ENCODE measurements around the gene STAT5B. TPM values are rescaled to one million over a fixed set of nuclear protein-coding genes. Genes with fewer than 3 reads are reported as not detected.
"Not testable (repeated sequence)": the region's sequence is repeated elsewhere in the genome, so short reads cannot be mapped to it uniquely, and the experiment has no call there.

STAT5B gene
- total RNA-seq (2012; rRNA removed) = 15.2 and 19.0 TPM in 2 replicates

DNA sequence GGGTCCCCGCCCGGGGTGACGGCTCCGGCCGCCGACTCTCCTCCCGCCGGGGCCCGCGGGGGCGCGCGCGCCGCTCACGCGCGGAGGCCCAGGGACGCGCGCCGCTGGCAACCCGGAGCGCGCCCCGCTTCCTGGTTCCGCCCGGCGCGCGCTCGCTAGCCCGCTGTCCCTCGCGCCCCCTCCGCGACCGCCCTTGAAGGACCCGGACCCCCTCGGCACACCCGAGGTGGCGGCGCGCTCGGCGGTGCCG, at the start of gene STAT5B:
STAT5B (minus strand) TSS at position 33 of the 250 bp plus-strand sequence. CDS start 44,264 bp downstream, outside the sequence.
- H3K9me3 ChIP-seq (replicated peaks; ENCODE audit: low read length) = no peaks in the 10 kb centered on the region
- peak within 1 kb of the TSS; percentile 87 for H3K9ac ChIP-seq (ENCODE audit: low read depth, low read length)
- H3K4me3 ChIP-seq (ENCODE audit: low read length) = peak within 1 kb of the TSS; percentile 87
- peaks cover 22% of the 10 kb centered on the region for H3K4me1 ChIP-seq (ENCODE audit: control insufficient read depth, insufficient read depth, low read length)
- no peaks in the 10 kb centered on the region for H3K27me3 ChIP-seq (ENCODE audit: control insufficient read depth, insufficient read depth, low read length)
- peak within 1 kb of the TSS; percentile 98 for H3K4me2 ChIP-seq (ENCODE audit: low read length)
- no peaks in the 10 kb centered on the region for H3K36me3 ChIP-seq (ENCODE audit: insufficient read depth, low read length)

GRCh38 chr17:42325026-42325425, 48.8 kb upstream of the STAT5B start:
- H3K4me1 ChIP-seq (ENCODE audit: control insufficient read depth, insufficient read depth, low read length) = peaks cover 36% of the 10 kb centered on the region
- no peak overlapping the region for H3K9ac ChIP-seq (ENCODE audit: low read depth, low read length)
- no peaks in the 10 kb centered on the region for H3K9me3 ChIP-seq (replicated peaks; ENCODE audit: low read length)
- H3K36me3 ChIP-seq (ENCODE audit: insufficient read depth, low read length) = peaks cover 48% of the 10 kb centered on the region
- H3K27me3 ChIP-seq (ENCODE audit: control insufficient read depth, insufficient read depth, low read length) = no peaks in the 10 kb centered on the region
- H3K4me3 ChIP-seq (ENCODE audit: low read length) = no peak overlapping the region
- H3K4me2 ChIP-seq (ENCODE audit: low read length) = peak overlapping the region; percentile 20

GRCh38 chr17:42323268-42323773, 47.1 kb upstream of the STAT5B start:
- Histone ChIP-seq H3K36me3 (ENCODE audit: insufficient read depth, low read length) (peaks cover 50% of the 10 kb centered on the region), H3K9me3 (replicated peaks; ENCODE audit: low read length) (no peaks in the 10 kb centered on the region), H3K4me1 (ENCODE audit: control insufficient read depth, insufficient read depth, low read length) (peaks cover 26% of the 10 kb centered on the region)

GRCh38 chr17:42322382-42323267, 46.4 kb upstream of the STAT5B start:
- H3K4me2 ChIP-seq (ENCODE audit: low read length) = no peak overlapping the region
- H3K9me3 ChIP-seq (replicated peaks; ENCODE audit: low read length) = no peaks in the 10 kb centered on the region
- H3K4me1 ChIP-seq (ENCODE audit: control insufficient read depth, insufficient read depth, low read length) = peaks cover 26% of the 10 kb centered on the region
- no peak overlapping the region for H3K4me3 ChIP-seq (ENCODE audit: low read length)
- H3K27me3 ChIP-seq (ENCODE audit: control insufficient read depth, insufficient read depth, low read length) = no peaks in the 10 kb centered on the region
- H3K9ac ChIP-seq (ENCODE audit: low read depth, low read length) = peak overlapping the region; percentile 15
- peaks cover 53% of the 10 kb centered on the region for H3K36me3 ChIP-seq (ENCODE audit: insufficient read depth, low read length)

More at GRCh38 chr17:42323268-42323773, 47.1 kb upstream of the STAT5B start:
- Histone ChIP-seq H3K27me3 (ENCODE audit: control insufficient read depth, insufficient read depth, low read length) (no peaks in the 10 kb centered on the region), H3K4me3 (ENCODE audit: low read length) (no peak overlapping the region), H3K9ac (ENCODE audit: low read depth, low read length) (no peak overlapping the region), H3K4me2 (ENCODE audit: low read length) (no peak overlapping the region)

DNA sequence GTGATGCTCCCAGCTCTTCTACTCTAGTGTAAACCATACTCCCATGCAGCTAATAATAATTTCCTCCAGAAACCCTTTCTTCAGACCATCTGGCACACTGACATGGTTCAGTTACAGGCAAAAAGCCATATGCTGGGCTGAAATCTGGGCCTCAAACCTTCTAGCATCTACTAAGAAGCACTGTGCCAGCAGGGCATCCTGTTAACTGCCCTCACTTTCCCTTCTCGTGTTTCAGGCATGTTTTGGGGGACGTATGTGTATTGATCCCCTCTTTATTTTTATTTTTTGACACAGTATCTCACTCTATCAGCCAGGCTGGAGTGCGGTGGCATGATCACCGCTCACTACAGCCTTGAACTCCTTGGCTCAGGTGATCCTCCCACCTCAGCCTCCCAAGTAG, 45.4 kb upstream of the STAT5B start:
- H3K27me3 ChIP-seq (ENCODE audit: control insufficient read depth, insufficient read depth, low read length) = no peaks in the 10 kb centered on the region
- no peak overlapping the region for H3K4me2 ChIP-seq (ENCODE audit: low read length)
- H3K4me1 ChIP-seq (ENCODE audit: control insufficient read depth, insufficient read depth, low read length) = peaks cover 26% of the 10 kb centered on the region
- no peak overlapping the region for H3K9ac ChIP-seq (ENCODE audit: low read depth, low read length)
- no peak overlapping the region for H3K4me3 ChIP-seq (ENCODE audit: low read length)
- H3K36me3 ChIP-seq (ENCODE audit: insufficient read depth, low read length) = peaks cover 58% of the 10 kb centered on the region
- no peaks in the 10 kb centered on the region for H3K9me3 ChIP-seq (replicated peaks; ENCODE audit: low read length)

DNA sequence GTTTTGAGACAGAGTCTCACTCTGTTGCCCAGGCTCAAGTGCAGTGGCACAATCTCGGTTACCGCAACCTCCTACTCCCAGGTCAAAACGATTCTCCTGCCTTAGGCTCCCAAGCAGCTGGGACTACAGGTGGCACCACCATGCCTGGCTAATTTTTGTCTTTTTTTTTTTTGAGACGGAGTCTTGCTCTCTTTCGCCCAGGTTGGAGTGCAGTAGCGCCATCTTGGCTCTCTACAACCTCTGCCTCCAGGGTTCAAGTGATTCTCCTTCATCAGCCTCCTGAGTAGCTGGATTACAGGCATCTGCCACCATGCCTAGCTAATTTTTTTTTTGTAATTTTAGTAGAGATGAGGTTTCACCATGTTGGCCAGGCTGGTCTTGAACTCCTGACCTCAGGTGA, 41.8 kb upstream of the STAT5B start:
- Histone ChIP-seq H3K36me3 (ENCODE audit: insufficient read depth, low read length) (peaks cover 68% of the 10 kb centered on the region), H3K4me1 (ENCODE audit: control insufficient read depth, insufficient read depth, low read length) (peaks cover 13% of the 10 kb centered on the region)
- not testable (repeated sequence) for H3K9me3 ChIP-seq (replicated peaks; ENCODE audit: low read length); H3K4me2 ChIP-seq (ENCODE audit: low read length); H3K4me3 ChIP-seq (ENCODE audit: low read length); H3K9ac ChIP-seq (ENCODE audit: low read depth, low read length); H3K27me3 ChIP-seq (ENCODE audit: control insufficient read depth, insufficient read depth, low read length)

GRCh38 chr17:42317266-42317845, 41.2 kb upstream of the STAT5B start:
- no peaks in the 10 kb centered on the region for H3K9me3 ChIP-seq (replicated peaks; ENCODE audit: low read length)
- peaks cover 11% of the 10 kb centered on the region for H3K4me1 ChIP-seq (ENCODE audit: control insufficient read depth, insufficient read depth, low read length)
- H3K36me3 ChIP-seq (ENCODE audit: insufficient read depth, low read length) = peaks cover 64% of the 10 kb centered on the region
- no peak overlapping the region for H3K4me2 ChIP-seq (ENCODE audit: low read length)
- no peak overlapping the region for H3K9ac ChIP-seq (ENCODE audit: low read depth, low read length)
- no peaks in the 10 kb centered on the region for H3K27me3 ChIP-seq (ENCODE audit: control insufficient read depth, insufficient read depth, low read length)
- no peak overlapping the region for H3K4me3 ChIP-seq (ENCODE audit: low read length)

- peaks cover 58% of the 10 kb centered on the region for H3K36me3 ChIP-seq (ENCODE audit: insufficient read depth, low read length)
- no peaks in the 10 kb centered on the region for H3K9me3 ChIP-seq (replicated peaks; ENCODE audit: low read length)
- H3K27me3 ChIP-seq (ENCODE audit: control insufficient read depth, insufficient read depth, low read length) = no peaks in the 10 kb centered on the region
- no peak overlapping the region for H3K9ac ChIP-seq (ENCODE audit: low read depth, low read length)
- peaks cover 16% of the 10 kb centered on the region for H3K4me1 ChIP-seq (ENCODE audit: control insufficient read depth, insufficient read depth, low read length)
- H3K4me3 ChIP-seq (ENCODE audit: low read length) = no peak overlapping the region
- H3K4me2 ChIP-seq (ENCODE audit: low read length) = no peak overlapping the region
Observed at GRCh38 chr17:42316755-42317154, 40.6 kb upstream of the STAT5B start.

- Histone ChIP-seq H3K4me1 (ENCODE audit: control insufficient read depth, insufficient read depth, low read length) (peaks cover 24% of the 10 kb centered on the region), H3K4me3 (ENCODE audit: low read length) (no peak overlapping the region), H3K36me3 (ENCODE audit: insufficient read depth, low read length) (peaks cover 55% of the 10 kb centered on the region), H3K9ac (ENCODE audit: low read depth, low read length) (no peak overlapping the region), H3K27me3 (ENCODE audit: control insufficient read depth, insufficient read depth, low read length) (no peaks in the 10 kb centered on the region), H3K9me3 (replicated peaks; ENCODE audit: low read length) (no peaks in the 10 kb centered on the region), H3K4me2 (ENCODE audit: low read length) (no peak overlapping the region)
Observed at GRCh38 chr17:42315402-42316156, 39.4 kb upstream of the STAT5B start.

DNA sequence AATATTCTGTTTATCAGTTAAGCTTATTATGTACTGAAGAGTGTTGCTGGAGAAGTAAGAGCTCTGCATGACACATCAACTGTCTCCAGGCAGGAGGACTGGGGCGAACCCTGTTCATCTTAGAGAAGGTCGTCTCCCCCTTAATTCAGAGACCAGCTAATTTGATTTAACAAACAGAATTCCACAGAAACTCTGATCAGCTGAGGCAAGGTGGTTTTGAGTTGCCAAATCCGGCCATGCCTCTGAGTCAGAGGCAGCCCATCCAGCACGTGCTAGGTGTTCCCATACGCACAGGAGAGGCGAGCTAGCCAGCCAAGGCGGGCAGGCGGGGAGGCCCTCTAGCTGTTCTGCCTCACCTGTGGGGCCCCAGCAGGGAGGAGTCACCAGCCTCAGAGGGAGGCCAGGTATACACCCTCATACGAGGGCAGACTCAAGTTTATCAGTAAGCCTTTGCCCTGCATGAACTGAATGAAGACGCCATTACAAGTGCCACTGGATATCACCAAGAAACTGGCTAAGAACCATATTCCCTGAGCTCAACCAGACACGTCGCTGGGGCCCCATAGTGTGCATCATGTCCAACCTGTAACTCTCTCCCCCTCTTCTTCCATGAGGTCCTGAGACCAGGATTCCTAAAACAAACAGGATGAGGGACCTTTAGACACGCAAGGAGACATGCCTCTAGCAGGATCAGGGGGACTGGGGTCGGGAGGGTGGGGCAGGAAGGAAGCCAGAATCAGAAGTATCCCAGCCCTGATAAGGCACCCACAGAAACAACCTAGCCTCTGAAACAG, 37.8 kb upstream of the STAT5B start:
- Histone ChIP-seq H3K36me3 (ENCODE audit: insufficient read depth, low read length) (peaks cover 51% of the 10 kb centered on the region), H3K4me3 (ENCODE audit: low read length) (no peak overlapping the region), H3K9ac (ENCODE audit: low read depth, low read length) (no peak overlapping the region)

DNA sequence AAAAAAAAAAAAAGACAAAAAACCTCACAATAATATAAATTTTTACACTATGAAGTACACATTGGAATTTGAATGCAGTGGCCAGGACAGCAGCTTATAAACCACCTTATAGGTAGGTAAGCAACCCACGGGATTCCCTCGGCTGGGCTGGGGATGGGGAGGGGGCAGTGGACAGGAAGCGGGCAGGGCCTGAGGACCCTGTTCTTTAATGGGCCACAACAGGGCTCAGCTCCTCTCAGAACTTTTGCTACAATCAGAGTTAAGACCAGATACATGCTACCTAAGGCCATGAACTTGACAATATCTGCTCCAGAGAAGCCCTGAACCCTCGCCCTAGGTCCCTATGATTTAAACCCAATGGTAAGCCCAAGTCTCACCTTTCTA, 37.2 kb upstream of the STAT5B start:
- Histone ChIP-seq H3K9me3 (replicated peaks; ENCODE audit: low read length) (no peaks in the 10 kb centered on the region), H3K4me2 (ENCODE audit: low read length) (no peak overlapping the region), H3K4me3 (ENCODE audit: low read length) (no peak overlapping the region), H3K4me1 (ENCODE audit: control insufficient read depth, insufficient read depth, low read length) (peaks cover 15% of the 10 kb centered on the region), H3K27me3 (ENCODE audit: control insufficient read depth, insufficient read depth, low read length) (no peaks in the 10 kb centered on the region), H3K36me3 (ENCODE audit: insufficient read depth, low read length) (peaks cover 46% of the 10 kb centered on the region), H3K9ac (ENCODE audit: low read depth, low read length) (no peak overlapping the region)

More for the DNA sequence above, 37.8 kb upstream of the STAT5B start:
- H3K4me2 ChIP-seq (ENCODE audit: low read length) = no peak overlapping the region
- no peaks in the 10 kb centered on the region for H3K27me3 ChIP-seq (ENCODE audit: control insufficient read depth, insufficient read depth, low read length)
- peaks cover 15% of the 10 kb centered on the region for H3K4me1 ChIP-seq (ENCODE audit: control insufficient read depth, insufficient read depth, low read length)
- no peaks in the 10 kb centered on the region for H3K9me3 ChIP-seq (replicated peaks; ENCODE audit: low read length)

Data from skeletal muscle satellite cell (primary cell).